Limb (tissue), 2 donors: ENCODE measurements around the gene INPPL1.

Experiments
- DNase-seq, 2 donors: peaks; one replicate each; pipeline ENCODE4 v3.0.0-alpha.2; 2016; ENCODE audit errors: extremely low spot score in 2 of 2

Gene INPPL1

DNA sequence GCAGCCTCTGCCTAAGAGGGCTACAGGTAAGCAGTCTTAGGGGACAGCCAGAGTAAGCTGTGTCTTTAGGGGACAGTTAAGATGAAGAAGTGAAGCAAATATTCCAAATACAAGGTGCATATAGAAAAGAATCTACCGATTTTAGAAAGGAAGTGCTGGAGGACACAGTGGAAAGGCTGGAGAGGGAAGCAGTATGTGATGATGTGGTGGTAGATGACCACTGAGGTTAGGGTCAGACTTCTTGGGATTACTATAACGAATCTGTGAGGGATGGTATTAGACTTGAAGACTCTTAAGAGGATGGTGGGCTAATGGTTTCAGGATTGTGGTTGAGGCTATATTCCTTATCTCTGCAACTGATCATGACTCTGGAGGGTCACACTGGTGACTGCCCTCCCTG, 59.4 kb downstream of the INPPL1 start:
- DNase-seq, result no peak

DNA sequence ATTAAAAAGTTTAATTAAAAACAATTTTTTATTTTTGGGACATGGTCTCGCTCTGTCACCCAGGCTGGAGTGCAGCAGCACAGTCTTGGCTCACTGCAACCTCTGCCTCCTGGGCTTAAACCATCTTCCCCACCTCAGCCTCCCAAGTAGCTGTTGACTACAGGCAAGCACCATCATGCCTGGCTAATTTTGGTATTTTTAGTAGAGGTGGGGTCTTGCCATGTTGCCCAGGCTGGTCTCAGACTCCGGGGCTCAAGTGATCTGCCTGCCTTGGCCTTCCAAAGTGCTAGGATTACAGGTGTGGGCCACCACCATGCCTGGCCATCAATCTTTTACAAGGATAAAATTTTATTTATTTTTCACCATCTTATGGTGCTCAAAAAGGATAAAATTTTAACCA, 62.7 kb downstream of the INPPL1 start:
- no peak for DNase-seq
